GM19240 (cell line): Measurements from ENCODE around the gene HS3ST5.

ENCODE experiments used
- DNase-seq: peaks from one replicate; pipeline ENCODE4 v3.0.0; 2011; ENCODE audit warnings: low spot score; ENCODE audit not compliant: insufficient read length

The HS3ST5 gene

GRCh38 chr6:114342826-114343781 is at the start of gene HS3ST5:
Gene HS3ST5, minus strand, starts transcription at chr6:114343023. Its CDS starts 280,178 bp downstream, at chr6:114062845.
- DNase-seq = no peak

GRCh38 chr6:114390176-114390575 is 47.4 kb upstream of the HS3ST5 start:
- no peak for DNase-seq

- no peak for DNase-seq
Measured at GRCh38 chr6:114389111-114389510, 46.3 kb upstream of the HS3ST5 start.

- no peak for DNase-seq
Measured at GRCh38 chr6:114382406-114382805, 39.6 kb upstream of the HS3ST5 start.

GRCh38 chr6:114377881-114378280 is 35.1 kb upstream of the HS3ST5 start:
- no peak for DNase-seq

- DNase-seq = no peak
Measured at GRCh38 chr6:114376611-114377175, 33.9 kb upstream of the HS3ST5 start.

- DNase-seq = no peak
Measured at GRCh38 chr6:114375541-114376192, 32.8 kb upstream of the HS3ST5 start.

GRCh38 chr6:114367315-114367961 is 24.6 kb upstream of the HS3ST5 start:
- no peak for DNase-seq

- DNase-seq = no peak
Measured at GRCh38 chr6:114366899-114367298, 24.1 kb upstream of the HS3ST5 start.

GRCh38 chr6:114364301-114364700 is 21.5 kb upstream of the HS3ST5 start:
- DNase-seq = no peak

GRCh38 chr6:114362957-114363356 is 20.1 kb upstream of the HS3ST5 start:
- DNase-seq = no peak

GRCh38 chr6:114362396-114362795 is 19.6 kb upstream of the HS3ST5 start:
- no peak for DNase-seq

- DNase-seq = no peak
Measured at GRCh38 chr6:114361036-114361435, 18.2 kb upstream of the HS3ST5 start.

- no peak for DNase-seq
Measured at GRCh38 chr6:114355300-114355699, 12.5 kb upstream of the HS3ST5 start.

- DNase-seq = no peak
Measured at GRCh38 chr6:114354482-114354881, 11.7 kb upstream of the HS3ST5 start.

GRCh38 chr6:114346451-114346850 is 3.6 kb upstream of the HS3ST5 start:
- DNase-seq = no peak

- DNase-seq = no peak
Measured at GRCh38 chr6:114344971-114345275, 2.1 kb upstream of the HS3ST5 start.

GRCh38 chr6:114344246-114344970 is 1.6 kb upstream of the HS3ST5 start:
- no peak for DNase-seq

GRCh38 chr6:114343782-114344144 is 940 bp upstream of the HS3ST5 start:
- no peak for DNase-seq

- no peak for DNase-seq
Measured at GRCh38 chr6:114342086-114342825, 567 bp downstream of the HS3ST5 start.

- no peak for DNase-seq
Measured at GRCh38 chr6:114339706-114340105, 3.1 kb downstream of the HS3ST5 start.
